Sigmoid colon (tissue), 7 donors: ENCODE measurements around the gene CD27. TPM values are rescaled to one million over a fixed set of nuclear protein-coding genes. Genes with fewer than 3 reads are reported as not detected.
"Not testable (repeated sequence)": the region's sequence is repeated elsewhere in the genome, so short reads cannot be mapped to it uniquely, and the experiment has no call there.

Experiments
- DNase-seq: peaks from one replicate; pipeline ENCODE4 v3.0.0-alpha.2; 2019
- H3K27ac ChIP-seq, 4 donors: fragments of 200-600 bp; sonication (generic); one replicate each; pipeline ENCODE4 v1.5.1; 2016 to 2019; ENCODE audit warnings: mild to moderate bottlenecking in 1 of 4
- H3K27me3 ChIP-seq, 3 donors: fragments of 200-600 bp; sonication (generic); one replicate each; pipeline ENCODE4 v1.5.1; 2019; ENCODE audit warnings: mild to moderate bottlenecking in 1 of 3
- H3K36me3 ChIP-seq, 4 donors: fragments of 200-600 bp; sonication (generic); one replicate each; pipeline ENCODE4 v1.5.1; 2016 to 2019
- H3K4me1 ChIP-seq, 4 donors: fragments of 200-600 bp; sonication (generic); one replicate each; pipeline ENCODE4 v1.5.1; 2017 to 2019
- H3K4me3 ChIP-seq, 4 donors: fragments of 200-600 bp; sonication (generic); one replicate each; pipeline ENCODE4 v1.5.1; 2017 to 2019; ENCODE audit warnings: mild to moderate bottlenecking in 2 of 4, moderate library complexity in 1 of 4
- H3K9me3 ChIP-seq, 4 donors: fragments of 200-600 bp in 3 of 4; sonication (generic) in 3 of 4; one replicate each; pipeline versions ENCODE4 v1.5.1 to v1.6.1; 2013 to 2019
- EP300 ChIP-seq, 4 donors: sonication (generic); formaldehyde crosslinking; IDR thresholded peaks; one replicate each; pipeline ENCODE4 v1.6.1; 2017; ENCODE audit warnings: antibody characterized with exemption in 4 of 4
- POLR2A ChIP-seq, 2 donors: fragments of 450-650 bp; IDR thresholded peaks; one replicate each; pipeline ENCODE4 v1.6.1; 2016; ENCODE audit warnings: antibody characterized with exemption in 2 of 2, mild to moderate bottlenecking in 2 of 2, moderate library complexity in 2 of 2
- POLR2AphosphoS5 ChIP-seq, 4 donors: sonication (generic); formaldehyde crosslinking; IDR thresholded peaks; one replicate each; pipeline ENCODE4 v1.6.1; 2017; ENCODE audit warnings: antibody characterized with exemption in 4 of 4
- WGBS, 2 donors: extraction: QIAGEN DNeasy Blood & Tissue Kit; methylation state at CpG; one replicate each; pipeline ENCODE4 v1.1.7; 2013; 5-methylcytosine and 5-hydroxymethylcytosine counted together
- intact Hi-C: fragments of 100-400 bp; cut with DNase I; formaldehyde crosslinking; loops from one replicate; pipeline ENCODE4 v1.15.1; 2023
- polyA plus RNA-seq, 3 donors: library from polyadenylated mRNA; stranded (reverse); fragments of 200-250 nt; gene quantifications; one replicate each; pipeline ENCODE4 v1.2.3, GENCODE V29; 2013
- total RNA-seq, 4 donors: library from RNA; depleted of rRNA; stranded (reverse); fragments of >200 nt; gene quantifications; one replicate each; pipeline ENCODE4 v1.1.0, GENCODE V29; 2016
- TF ChIP-seq, protein P1 (sequence below), 4 experiments: fragments of 450-650 bp in 3 of 4; fragments of 200-600 bp in 1 of 4; IDR thresholded peaks; one replicate each; pipeline ENCODE4 v1.5.1; 2016 to 2019; ENCODE audit warnings: antibody characterized with exemption in 4 of 4, mild to moderate bottlenecking in 3 of 4, moderate library complexity in 2 of 4
- donor health status: healthy with polysubstance abuse.
- donor health status: Bipolar disorder and iron deficiency.
- donor health status: healthy.

CD27 gene
- total and polyA plus RNA-seq, 7 donors, result 0.60 to 29.0 (median 1.6) TPM; not detected in 3

DNA sequence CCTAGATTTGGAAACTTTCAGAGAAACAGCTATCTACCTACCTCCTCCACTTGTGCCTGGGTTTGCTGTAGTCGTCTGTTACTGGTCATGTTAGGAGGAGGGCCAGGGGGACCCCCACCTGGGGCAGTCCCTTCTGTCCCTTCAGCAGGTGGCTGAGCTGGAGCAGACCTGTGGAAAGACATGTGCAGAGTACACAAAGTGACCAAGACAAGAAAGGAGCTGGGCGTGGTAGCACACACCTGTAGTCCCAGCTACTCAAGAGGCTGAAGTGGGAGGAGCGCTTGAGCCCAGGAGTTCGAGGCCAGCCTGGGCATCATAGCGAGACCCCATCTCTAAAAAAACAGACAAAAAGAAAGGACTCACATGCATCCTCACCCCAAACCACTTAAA, 21.4 kb downstream of the CD27 start:
- H3K27ac ChIP-seq, result peak overlapping the region in 1 of 4 donors; percentile 27
- H3K4me3 ChIP-seq, result no peak overlapping the region
- 78 to 88% methylated on average over 5 of the region's 5 CpGs for WGBS, 2 donors
- DNase-seq, result no peak
- peaks cover 23 to 53% (median 37%) of the 10 kb centered on the region in 4 donors for H3K36me3 ChIP-seq
- H3K9me3 ChIP-seq, result no peaks in the 10 kb centered on the region
- TF ChIP-seq POLR2AphosphoS5 (IDR thresholded peaks at IDR 0.05) (no peak), POLR2A (IDR thresholded peaks at IDR 0.05) (no peak), EP300 (IDR thresholded peaks at IDR 0.05) (no peak)
- TF ChIP-seq, protein P1, sequence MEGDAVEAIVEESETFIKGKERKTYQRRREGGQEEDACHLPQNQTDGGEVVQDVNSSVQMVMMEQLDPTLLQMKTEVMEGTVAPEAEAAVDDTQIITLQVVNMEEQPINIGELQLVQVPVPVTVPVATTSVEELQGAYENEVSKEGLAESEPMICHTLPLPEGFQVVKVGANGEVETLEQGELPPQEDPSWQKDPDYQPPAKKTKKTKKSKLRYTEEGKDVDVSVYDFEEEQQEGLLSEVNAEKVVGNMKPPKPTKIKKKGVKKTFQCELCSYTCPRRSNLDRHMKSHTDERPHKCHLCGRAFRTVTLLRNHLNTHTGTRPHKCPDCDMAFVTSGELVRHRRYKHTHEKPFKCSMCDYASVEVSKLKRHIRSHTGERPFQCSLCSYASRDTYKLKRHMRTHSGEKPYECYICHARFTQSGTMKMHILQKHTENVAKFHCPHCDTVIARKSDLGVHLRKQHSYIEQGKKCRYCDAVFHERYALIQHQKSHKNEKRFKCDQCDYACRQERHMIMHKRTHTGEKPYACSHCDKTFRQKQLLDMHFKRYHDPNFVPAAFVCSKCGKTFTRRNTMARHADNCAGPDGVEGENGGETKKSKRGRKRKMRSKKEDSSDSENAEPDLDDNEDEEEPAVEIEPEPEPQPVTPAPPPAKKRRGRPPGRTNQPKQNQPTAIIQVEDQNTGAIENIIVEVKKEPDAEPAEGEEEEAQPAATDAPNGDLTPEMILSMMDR (IDR thresholded peaks at IDR 0.05), result no peak
- H3K4me1 ChIP-seq, result peaks cover 0 to 40% (median 30%) of the 10 kb centered on the region in 4 donors
- intact Hi-C loops, result no loop called here
- no peaks in the 10 kb centered on the region for H3K27me3 ChIP-seq

DNA sequence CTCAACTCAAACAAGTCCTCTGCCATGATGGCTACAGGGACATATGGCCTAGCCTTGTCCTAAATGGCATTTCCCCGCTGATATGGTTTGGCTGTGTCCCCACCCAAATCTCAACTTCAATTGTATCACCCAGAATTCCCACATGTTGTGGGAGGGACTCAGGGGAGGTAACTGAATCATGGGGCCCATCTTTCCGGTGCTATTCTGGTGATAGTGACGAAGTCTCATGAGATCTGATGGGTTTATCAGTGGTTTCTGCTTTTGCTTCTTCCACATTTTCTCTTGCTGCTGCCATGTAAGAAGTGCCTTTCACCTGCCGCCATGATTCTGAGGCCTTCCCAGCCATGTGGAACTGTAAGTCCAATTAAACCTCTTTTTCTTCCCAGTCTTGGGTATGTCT, 22.0 kb downstream of the CD27 start:
- H3K27ac ChIP-seq, result peak overlapping the region in 1 of 4 donors; percentile 27

DNA sequence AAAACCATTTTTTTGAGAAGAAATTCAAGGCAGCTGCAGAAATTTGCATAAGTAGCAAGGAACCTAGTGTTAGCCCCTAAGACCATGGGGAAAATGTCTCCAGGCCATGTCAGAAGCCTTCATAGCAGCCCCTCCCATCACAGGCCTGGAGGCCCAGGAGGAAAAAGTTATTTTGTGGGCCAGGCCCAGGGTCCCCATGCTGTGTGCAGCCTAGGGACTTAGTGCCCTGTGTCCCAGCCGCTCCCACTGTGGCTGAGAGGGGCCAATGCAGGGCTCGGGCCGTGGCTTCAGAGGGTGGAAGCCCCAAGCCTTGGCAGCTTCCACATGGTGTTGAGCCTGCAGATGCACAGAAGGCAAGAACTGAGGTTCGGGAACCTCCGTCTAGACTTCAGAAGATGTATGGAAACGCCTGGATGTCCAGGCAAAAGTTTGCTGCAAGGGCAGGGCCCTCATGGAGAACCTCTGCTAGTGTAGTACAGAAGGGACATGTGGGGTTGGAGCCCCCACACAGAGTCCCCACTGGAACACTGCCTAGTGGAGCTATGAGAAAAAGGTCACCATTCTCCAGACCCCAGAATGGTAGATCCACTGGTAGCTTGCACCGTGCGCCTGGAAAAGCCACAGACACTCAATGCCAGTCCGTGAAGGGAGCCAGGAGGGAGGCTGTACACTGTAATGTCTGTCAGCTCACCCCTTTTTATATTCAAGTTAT, 23.0 kb downstream of the CD27 start:
- 86 to 93% methylated on average over 9 of the region's 9 CpGs for WGBS, 2 donors

More for the DNA sequence above, 22.0 kb downstream of the CD27 start:
- H3K9me3 ChIP-seq, DNase-seq, H3K27me3 ChIP-seq, intact Hi-C loops, H3K4me3 ChIP-seq: not testable (repeated sequence)
- Histone ChIP-seq H3K4me1 (peaks cover 0 to 39% (median 33%) of the 10 kb centered on the region in 4 donors), H3K36me3 (peaks cover 19 to 47% (median 31%) of the 10 kb centered on the region in 4 donors)
- 75 to 96% methylated on average over 4 of the region's 4 CpGs for WGBS, 2 donors

DNA sequence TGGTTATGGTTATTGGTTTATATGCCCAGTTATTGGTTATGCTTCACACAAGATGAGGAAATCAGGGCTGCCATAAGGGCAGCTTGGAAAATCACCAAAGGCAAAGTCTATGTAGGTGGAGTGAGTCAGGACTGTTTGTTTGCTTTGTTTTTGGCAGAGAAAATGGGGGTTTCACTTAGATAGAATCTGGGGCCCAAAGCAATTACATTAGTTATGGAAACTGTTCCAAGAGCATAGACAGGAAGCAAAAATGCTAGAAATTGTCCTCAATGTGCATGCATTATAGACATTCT, 23.5 kb downstream of the CD27 start:
- H3K4me1 ChIP-seq, result peaks cover 0 to 39% (median 33%) of the 10 kb centered on the region in 4 donors

More for the DNA sequence above, 23.0 kb downstream of the CD27 start:
- H3K4me1 ChIP-seq, result peaks cover 0 to 39% (median 33%) of the 10 kb centered on the region in 4 donors
- H3K27me3 ChIP-seq, H3K4me3 ChIP-seq, H3K9me3 ChIP-seq, DNase-seq, intact Hi-C loops: not testable (repeated sequence)
- peak overlapping the region in 1 of 4 donors; percentile 90 for H3K27ac ChIP-seq
- peaks cover 19 to 37% (median 22%) of the 10 kb centered on the region in 4 donors for H3K36me3 ChIP-seq

DNA sequence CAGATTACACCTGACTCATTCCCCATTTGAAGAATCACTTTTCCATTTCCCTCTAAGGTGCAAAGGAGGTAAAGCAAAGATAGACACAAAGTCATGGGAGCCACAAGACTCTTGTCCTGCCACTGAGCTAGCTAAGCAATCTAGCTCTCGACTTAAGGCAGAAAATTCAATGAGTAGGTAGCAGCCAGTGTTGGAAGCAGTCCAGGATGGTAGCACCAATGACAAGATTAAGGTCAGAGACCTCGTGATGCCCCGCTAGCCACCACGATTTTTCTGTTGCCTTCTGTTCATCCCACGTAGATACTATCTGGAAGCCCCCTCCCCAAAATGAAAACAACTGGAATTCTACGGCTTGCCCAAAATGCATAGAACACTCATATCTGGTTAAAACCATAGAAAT, 24.3 kb downstream of the CD27 start:
- intact Hi-C loops, result no loop called here
- Histone ChIP-seq H3K36me3 (peaks cover 7 to 24% (median 9%) of the 10 kb centered on the region in 4 donors), H3K9me3 (no peaks in the 10 kb centered on the region), H3K4me1 (peaks cover 0 to 39% (median 33%) of the 10 kb centered on the region in 4 donors), H3K27me3 (no peaks in the 10 kb centered on the region), H3K4me3 (peak overlapping the region in 3 of 4 donors; percentile 63 to 81 (median 79)), H3K27ac (peak overlapping the region; percentile 89 to 92 (median 90))
- WGBS, 2 donors, result 69 to 80% methylated on average over 6 of the region's 6 CpGs
- TF ChIP-seq EP300 (IDR thresholded peaks at IDR 0.05) (no peak), POLR2AphosphoS5 (IDR thresholded peaks at IDR 0.05) (no peak), POLR2A (IDR thresholded peaks at IDR 0.05) (no peak)
- TF ChIP-seq, protein P1 (IDR thresholded peaks at IDR 0.05), result no peak
- DNase-seq, result no peak

More for the DNA sequence above, 23.5 kb downstream of the CD27 start:
- Histone ChIP-seq H3K36me3 (peaks cover 16 to 32% (median 18%) of the 10 kb centered on the region in 4 donors), H3K9me3 (no peaks in the 10 kb centered on the region), H3K27me3 (no peaks in the 10 kb centered on the region), H3K27ac (peak overlapping the region in 2 of 4 donors; percentile 90), H3K4me3 (no peak overlapping the region)
- no peak for DNase-seq
- no peak for TF ChIP-seq POLR2A (IDR thresholded peaks at IDR 0.05)
- TF ChIP-seq EP300 (IDR thresholded peaks at IDR 0.05), result no peak
- TF ChIP-seq POLR2AphosphoS5 (IDR thresholded peaks at IDR 0.05), result no peak
- TF ChIP-seq, protein P1 (IDR thresholded peaks at IDR 0.05), result no peak
- intact Hi-C loops, result no loop called here
